DND-41 (cell line): ENCODE results near the gene EPN1.

Experiments
- ATAC-seq: fragments of 200-7000 bp; cut with Tn5 transposase; 3 replicates; pipeline ENCODE4 v1.9.1; 2021; ENCODE audit warnings: low read depth; ENCODE audit not compliant: insufficient read depth
- DNase-seq: peaks from one replicate; pipeline ENCODE4 v3.0.0-alpha.2; 2020
- H2AFZ ChIP-seq: 2 replicates; pipeline ENCODE4 v1.6.0; 2012; ENCODE audit warnings: low read depth, low read length
- H3K27ac ChIP-seq: 2 replicates; pipeline ENCODE4 v1.5.1; 2012; ENCODE audit warnings: low read length, inconsistent platforms
- H3K27me3 ChIP-seq: fragments of 200-600 bp; sonication (generic); 2 replicates; pipeline ENCODE4 v1.6.0; 2012; ENCODE audit warnings: low read length, mild to moderate bottlenecking, inconsistent platforms; ENCODE audit not compliant: insufficient read depth, poor library complexity
- H3K36me3 ChIP-seq: 2 replicates; pipeline ENCODE4 v1.5.1; 2012; ENCODE audit warnings: low read length, inconsistent platforms; ENCODE audit not compliant: insufficient read depth
- H3K4me1 ChIP-seq: 2 replicates; pipeline ENCODE4 v1.5.1; 2012; ENCODE audit warnings: mild to moderate bottlenecking, low read length; ENCODE audit not compliant: insufficient read depth
- H3K4me2 ChIP-seq: 2 replicates; pipeline ENCODE4 v1.6.0; 2012; ENCODE audit warnings: mild to moderate bottlenecking, moderate library complexity, low read length, inconsistent platforms; ENCODE audit not compliant: insufficient read depth
- H3K4me3 ChIP-seq, 2 experiments: fragments of 200-600 bp in 1 of 2; shearing (Covaris generic) in 1 of 2; 2 replicates each; pipeline ENCODE4 v1.5.1; 2012 to 2016; ENCODE audit warnings: inconsistent platforms in 2 of 2, low read length in 2 of 2, mild to moderate bottlenecking in 2 of 2, low read depth in 1 of 2, moderate library complexity in 1 of 2
- H3K79me2 ChIP-seq: 2 replicates; pipeline ENCODE4 v1.6.0; 2012; ENCODE audit warnings: low read length, inconsistent platforms; ENCODE audit not compliant: insufficient read depth
- H3K9ac ChIP-seq: 2 replicates; pipeline ENCODE4 v1.6.0; 2012; ENCODE audit warnings: low read depth, mild to moderate bottlenecking, inconsistent platforms, low read length, moderate library complexity
- H3K9me3 ChIP-seq: 2 replicates; pipeline ENCODE4 v1.5.1; 2012; ENCODE audit warnings: low read length, moderate library complexity, mild to moderate bottlenecking, inconsistent platforms; ENCODE audit not compliant: insufficient read depth, severe bottlenecking
- H4K20me1 ChIP-seq: 2 replicates; pipeline ENCODE4 v1.6.0; 2012; ENCODE audit warnings: low read length; ENCODE audit not compliant: insufficient read depth
- EZH2 ChIP-seq: IDR thresholded peaks from 3 replicates; pipeline ENCODE4 v1.6.1; 2012; ENCODE audit warnings: borderline replicate concordance, low read depth, mild to moderate bottlenecking, moderate library complexity, low read length, inconsistent platforms; ENCODE audit not compliant: severe bottlenecking
- TF ChIP-seq, protein P1 (sequence below): IDR thresholded peaks from 2 replicates; pipeline ENCODE4 v1.5.1; 2012; ENCODE audit warnings: borderline replicate concordance, low read length, moderate library complexity, mild to moderate bottlenecking; ENCODE audit not compliant: poor library complexity, severe bottlenecking; ENCODE audit errors: extremely low read depth

EPN1 gene

DNA sequence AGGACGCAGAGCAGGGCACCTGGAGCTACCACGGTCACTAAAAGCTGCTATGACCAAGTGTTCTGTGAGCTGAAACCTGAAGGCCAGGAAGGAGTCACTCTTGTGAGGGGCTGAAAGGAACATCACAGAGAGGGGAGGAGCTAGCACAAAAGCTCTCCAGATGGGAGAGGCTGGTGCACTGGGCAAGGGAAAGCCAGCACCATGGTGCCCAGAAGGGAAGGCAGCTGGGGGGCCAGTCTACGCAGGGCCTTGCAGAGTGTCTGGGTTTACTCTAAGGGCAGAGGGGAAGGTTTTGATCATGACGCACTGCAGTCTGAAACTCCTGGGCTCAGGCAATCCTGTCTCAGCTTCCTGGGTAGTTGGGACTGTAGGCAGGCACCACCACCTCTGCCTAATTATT is 38.3 kb upstream of the EPN1 start:
- Histone ChIP-seq H3K4me2 (peak overlapping the region; percentile 94), H4K20me1 (peaks cover 19% of the 10 kb centered on the region), H3K9ac (peak overlapping the region; percentile 89; the same call in 1 of the 2 replicates), H2AFZ (no peak overlapping the region), H3K4me3 (peak overlapping the region in 1 of 2 experiments; percentile 87; a peak in 2 of 4 replicates), H3K27me3 (no peaks in the 10 kb centered on the region), H3K4me1 (peaks cover 65% of the 10 kb centered on the region), H3K9me3 (no peaks in the 10 kb centered on the region), H3K27ac (no peak overlapping the region), H3K79me2 (peaks cover 63% of the 10 kb centered on the region), H3K36me3 (peaks cover 3% of the 10 kb centered on the region)
- TF ChIP-seq EZH2, result no peak
- TF ChIP-seq, protein P1, sequence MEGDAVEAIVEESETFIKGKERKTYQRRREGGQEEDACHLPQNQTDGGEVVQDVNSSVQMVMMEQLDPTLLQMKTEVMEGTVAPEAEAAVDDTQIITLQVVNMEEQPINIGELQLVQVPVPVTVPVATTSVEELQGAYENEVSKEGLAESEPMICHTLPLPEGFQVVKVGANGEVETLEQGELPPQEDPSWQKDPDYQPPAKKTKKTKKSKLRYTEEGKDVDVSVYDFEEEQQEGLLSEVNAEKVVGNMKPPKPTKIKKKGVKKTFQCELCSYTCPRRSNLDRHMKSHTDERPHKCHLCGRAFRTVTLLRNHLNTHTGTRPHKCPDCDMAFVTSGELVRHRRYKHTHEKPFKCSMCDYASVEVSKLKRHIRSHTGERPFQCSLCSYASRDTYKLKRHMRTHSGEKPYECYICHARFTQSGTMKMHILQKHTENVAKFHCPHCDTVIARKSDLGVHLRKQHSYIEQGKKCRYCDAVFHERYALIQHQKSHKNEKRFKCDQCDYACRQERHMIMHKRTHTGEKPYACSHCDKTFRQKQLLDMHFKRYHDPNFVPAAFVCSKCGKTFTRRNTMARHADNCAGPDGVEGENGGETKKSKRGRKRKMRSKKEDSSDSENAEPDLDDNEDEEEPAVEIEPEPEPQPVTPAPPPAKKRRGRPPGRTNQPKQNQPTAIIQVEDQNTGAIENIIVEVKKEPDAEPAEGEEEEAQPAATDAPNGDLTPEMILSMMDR, result no peak
- ATAC-seq, result no peak
- no peak for DNase-seq

DNA sequence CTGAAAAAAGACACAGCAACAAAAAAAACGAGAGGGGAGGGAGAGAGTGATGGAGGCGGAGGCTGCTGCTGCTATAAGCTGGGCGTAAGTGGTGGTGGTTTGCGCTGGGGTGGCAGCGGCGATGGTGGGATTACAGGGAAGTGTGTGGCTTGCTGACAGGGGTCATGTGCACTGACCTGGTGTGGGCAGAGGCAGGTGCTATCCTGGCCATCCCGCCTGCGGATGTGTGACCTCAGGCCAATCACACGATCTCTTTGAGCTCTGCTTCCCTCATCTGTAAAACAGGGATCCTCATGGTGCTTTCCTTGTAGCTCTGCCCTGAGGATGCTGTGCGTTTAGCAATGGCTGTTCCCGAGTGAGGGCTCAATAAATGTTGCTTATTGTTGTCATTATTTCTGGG is 37.5 kb upstream of the EPN1 start:
- no peak for ATAC-seq
- no peaks in the 10 kb centered on the region for H3K27me3 ChIP-seq
- no peaks in the 10 kb centered on the region for H3K9me3 ChIP-seq
- H4K20me1 ChIP-seq, result peaks cover 19% of the 10 kb centered on the region
- no peak overlapping the region for H3K27ac ChIP-seq
- no peak for TF ChIP-seq EZH2
- TF ChIP-seq, protein P1, result no peak
- peak overlapping the region; percentile 13 for H3K4me2 ChIP-seq
- peaks cover 3% of the 10 kb centered on the region for H3K36me3 ChIP-seq
- no peak for DNase-seq
- no peak overlapping the region for H3K9ac ChIP-seq
- no peak overlapping the region for H2AFZ ChIP-seq
- H3K4me3 ChIP-seq, result no peak overlapping the region
- peaks cover 71% of the 10 kb centered on the region for H3K79me2 ChIP-seq
- peaks cover 67% of the 10 kb centered on the region for H3K4me1 ChIP-seq

DNA sequence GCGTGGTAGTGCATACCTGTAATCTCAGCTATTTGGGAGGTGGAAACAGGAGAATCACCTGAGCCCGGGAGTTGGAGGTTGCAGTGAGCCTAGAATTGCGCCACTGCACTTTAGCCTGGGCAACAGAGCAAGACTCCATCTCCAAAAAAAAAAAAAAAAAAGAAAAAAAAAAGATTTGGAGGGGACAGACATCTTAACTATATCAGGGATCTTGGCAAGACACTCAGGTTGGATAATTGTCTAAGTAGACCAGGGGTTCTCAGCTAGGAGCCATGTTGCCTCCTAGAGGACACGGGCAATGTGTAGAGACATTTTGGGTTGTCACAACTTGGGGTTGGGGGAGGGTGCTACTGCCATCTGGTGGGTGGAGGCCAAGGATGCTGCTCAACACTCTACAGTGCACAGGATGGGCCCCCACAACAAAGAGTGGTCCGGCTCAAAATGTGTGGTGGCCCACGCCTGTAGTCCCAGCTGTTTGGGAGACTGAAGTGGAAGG is 36.1 kb upstream of the EPN1 start:
- H3K4me3 ChIP-seq, result no peak overlapping the region
- H3K4me2 ChIP-seq, result peak overlapping the region; percentile 13; the same call in 1 of the 2 replicates
- ATAC-seq, result peak; percentile 29; the same call in 2 of the 3 replicates
- TF ChIP-seq, protein P1, result peak; percentile 80
- TF ChIP-seq EZH2, result no peak
- no peak overlapping the region for H3K9ac ChIP-seq
- H2AFZ ChIP-seq, result no peak overlapping the region
- no peaks in the 10 kb centered on the region for H3K9me3 ChIP-seq
- no peaks in the 10 kb centered on the region for H3K27me3 ChIP-seq
- H4K20me1 ChIP-seq, result peaks cover 20% of the 10 kb centered on the region
- H3K27ac ChIP-seq, result no peak overlapping the region
- H3K36me3 ChIP-seq, result peaks cover 3% of the 10 kb centered on the region
- peaks cover 72% of the 10 kb centered on the region for H3K4me1 ChIP-seq
- peaks cover 82% of the 10 kb centered on the region for H3K79me2 ChIP-seq
- peak; percentile 79 for DNase-seq
